ENCODE data around the gene P2RX6.
"Not testable (repeated sequence)": the region's sequence is repeated elsewhere in the genome, so short reads cannot be mapped to it uniquely, and the experiment has no call there.

The P2RX6 gene

DNA sequence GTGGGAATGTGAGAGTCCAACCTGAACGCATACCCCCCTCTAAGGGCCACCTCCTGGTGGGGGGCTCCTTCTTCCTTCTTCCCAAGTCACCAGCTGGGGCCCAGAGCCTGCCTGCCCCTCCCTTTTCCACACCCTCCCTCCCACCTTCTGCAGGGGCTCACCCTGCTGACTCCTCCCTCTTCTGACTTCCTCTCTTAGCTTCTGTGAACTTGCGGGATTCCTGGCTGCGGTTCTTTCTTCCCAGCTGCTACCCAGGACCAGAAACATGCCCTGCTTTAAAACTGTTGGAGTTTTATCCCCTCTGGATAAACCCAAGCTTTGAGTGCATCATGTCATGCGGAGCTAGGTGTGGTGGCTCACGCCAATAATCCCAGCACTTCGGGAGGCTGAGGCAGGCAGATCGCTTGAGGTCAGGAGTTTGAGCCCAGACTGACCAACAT, 40.9 kb downstream of the P2RX6 start:
- DNase-seq: no peak

DNA sequence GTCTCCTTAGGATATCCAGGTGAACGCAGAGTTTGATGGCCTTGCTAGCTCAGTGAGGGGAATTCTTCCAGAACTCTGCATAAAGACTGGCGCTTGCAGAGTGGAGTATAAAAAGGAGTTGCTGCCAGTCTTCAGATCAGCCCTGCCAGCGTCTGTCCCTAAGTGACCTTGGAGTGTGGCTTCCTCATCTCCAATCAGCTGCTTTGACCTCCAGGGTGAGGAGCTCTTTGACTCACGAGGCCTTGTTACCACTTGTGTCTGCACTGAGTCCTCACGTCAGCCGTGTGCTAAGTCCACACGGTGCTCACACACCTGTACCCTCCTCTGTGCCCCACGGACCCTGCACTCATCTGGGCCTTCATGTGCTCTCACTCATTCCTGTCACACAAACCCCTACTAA, 45.4 kb downstream of the P2RX6 start:
- not testable (repeated sequence) for DNase-seq

DNA sequence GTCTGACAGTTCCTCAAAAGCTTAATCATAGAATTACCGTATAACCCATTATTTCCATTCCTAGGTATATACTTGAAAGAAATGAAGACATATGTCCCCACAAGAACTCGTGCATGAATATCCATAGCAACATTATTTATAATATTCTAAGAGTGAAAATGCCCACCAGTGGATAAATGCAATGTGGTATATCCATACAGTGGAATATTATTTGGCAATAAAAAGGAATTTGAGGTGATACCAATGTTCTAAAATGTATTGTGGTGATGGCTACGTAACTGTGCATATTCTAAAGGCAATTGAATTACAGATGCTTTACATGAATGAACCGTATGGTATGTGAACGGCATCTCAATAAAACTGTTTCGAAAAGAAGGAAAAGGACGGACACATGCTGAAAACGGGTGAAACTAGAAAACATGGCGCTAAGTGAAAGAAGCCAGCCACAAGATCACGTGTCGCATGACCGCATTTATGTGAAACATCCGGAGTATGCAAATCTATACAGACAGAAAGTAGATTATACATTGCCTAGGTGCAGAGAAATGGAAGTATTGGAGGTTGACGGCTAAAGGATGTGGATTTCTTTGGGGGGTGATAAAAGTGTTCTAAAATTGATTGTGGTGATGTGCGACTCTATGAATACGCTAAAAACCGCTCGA, 46.8 kb downstream of the P2RX6 start:
- DNase-seq: not testable (repeated sequence)

DNA sequence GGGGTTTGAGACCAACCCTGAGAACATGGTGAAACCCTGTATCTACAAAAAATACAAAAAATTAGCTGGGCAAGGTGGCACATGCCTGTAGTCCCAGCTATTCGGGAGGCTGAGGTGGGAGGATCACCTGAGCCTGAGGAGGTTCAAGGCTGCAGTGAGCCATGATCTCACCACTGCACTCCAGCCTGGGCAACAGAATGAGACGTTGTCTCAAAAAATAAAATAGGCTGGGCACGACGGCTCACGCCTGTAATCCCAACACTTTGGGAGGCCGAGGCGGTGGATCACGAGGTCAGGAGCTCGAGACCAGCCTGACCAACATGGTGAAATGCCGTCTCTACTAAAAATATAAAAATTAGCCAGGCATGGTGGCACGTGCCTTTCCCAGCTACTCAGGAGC, 49.5 kb downstream of the P2RX6 start:
- DNase-seq: not testable (repeated sequence)

DNA sequence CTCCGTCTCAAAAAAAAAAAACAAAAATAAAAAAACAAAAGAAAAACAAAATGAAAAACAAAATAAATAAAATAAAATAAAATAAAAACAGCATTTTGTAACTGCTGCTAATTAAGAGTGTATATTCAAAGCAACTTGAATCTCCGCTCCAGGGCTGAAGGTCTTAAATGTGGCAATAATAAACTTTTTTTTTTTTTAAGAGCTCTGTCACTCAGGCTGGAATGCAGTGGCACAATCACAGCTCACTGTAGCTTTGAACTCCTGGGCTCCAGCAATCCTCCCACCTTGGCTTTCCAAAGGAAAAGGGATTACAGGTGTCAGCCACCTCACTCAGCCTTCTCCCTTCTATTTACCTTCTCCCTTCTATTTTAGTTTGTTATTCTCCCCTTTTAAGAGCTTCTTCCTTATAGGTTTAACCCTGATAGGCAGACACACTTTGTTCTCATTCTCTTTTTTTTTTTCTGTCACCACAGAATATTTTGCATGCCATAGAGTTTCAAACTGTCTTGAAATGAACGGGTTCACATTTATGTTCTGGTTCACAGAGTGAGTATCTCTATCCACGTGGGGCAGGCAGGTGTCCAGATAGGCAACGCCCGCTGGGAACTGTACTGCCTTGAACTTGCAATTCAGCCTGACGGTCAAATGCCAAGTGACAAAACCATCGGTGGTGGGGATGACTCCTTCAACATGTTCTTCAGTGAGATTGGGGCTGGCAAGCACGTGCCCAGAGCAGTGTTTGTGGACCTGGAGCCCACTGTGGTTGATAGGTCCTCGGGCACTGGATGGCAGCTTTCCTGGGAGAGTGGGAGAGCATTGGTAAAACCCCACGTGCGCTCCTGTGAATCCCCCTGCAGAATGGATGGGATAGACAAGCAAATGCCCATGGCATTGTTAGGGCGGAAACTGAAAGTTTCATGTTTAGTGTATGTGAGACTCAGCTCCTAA, 50.2 kb downstream of the P2RX6 start:
- DNase-seq: no peak

DNA sequence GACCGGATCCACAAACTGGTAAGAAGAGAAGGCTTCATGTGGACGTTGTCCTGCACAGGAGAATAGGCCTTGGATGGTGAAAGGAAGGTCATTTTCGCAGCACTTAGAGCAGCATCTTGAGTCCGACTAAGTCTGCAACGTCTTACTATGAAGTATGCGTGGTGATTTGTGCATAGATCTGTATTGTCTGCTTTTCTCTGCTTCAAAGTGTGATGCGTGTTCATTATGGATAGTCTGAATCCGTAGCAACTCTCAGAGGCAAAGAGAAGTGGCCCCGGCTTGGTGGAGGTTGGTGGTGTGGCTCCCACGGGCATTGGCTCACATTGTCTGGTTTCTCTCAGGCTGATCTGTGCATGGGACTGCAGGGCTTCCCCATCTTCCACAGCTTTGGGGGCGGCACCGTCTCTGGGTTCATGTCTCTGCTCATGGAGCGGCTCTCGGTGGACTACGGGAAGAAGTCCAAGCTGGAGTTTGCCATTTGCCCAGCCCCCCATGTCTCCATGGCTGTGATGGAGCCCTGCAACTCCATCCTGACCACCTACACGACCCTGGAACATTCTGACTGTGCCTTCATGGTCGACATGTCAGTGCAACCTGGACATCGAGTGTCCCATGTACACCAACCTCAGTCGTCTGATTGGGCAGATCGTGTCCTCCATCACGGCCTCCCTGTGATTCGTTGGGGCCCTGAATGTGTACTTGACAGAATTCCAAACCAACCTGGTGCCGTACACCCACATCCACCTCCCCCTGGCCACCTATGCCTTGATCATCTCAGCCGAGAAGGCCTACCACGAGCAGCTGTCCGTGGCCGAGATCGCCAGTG, 52.3 kb downstream of the P2RX6 start:
- no peak for DNase-seq

DNA sequence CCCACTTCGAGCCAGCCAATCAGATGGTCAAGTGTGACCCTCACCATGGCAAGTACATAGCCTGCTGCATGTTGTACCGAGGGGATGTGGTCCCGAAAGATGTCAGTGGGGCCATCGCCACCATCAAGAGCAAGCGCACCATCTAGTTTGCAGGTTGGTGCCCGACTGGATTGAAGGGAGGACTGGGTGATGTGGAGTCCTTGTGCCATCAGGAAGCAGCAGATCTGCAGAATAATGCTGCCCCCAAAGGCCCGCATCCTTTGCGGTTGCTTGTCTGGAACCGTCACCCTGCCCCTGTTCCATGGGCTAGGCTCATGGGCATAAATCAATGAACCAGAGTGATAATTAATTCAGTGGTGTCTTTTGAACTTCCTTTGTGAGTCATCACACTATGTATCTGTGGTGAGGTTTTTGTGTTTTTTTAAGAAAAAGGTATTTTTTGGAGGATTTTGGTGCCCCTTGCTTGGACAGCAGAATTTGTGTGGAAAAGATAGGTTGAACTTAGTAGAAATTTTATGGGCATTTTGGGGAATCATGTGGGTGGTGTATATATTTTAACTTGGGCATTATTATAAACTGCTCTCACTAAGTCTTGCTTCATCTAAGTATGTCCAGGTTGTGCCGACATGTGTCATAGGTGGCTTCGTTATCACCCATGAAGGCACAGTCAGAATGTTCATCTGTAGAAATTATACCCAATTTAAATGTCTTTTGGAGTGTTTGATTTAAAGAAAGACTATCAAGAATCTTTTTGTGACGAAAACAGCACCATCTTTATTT, 53.1 kb downstream of the P2RX6 start:
- DNase-seq: no peak

DNA sequence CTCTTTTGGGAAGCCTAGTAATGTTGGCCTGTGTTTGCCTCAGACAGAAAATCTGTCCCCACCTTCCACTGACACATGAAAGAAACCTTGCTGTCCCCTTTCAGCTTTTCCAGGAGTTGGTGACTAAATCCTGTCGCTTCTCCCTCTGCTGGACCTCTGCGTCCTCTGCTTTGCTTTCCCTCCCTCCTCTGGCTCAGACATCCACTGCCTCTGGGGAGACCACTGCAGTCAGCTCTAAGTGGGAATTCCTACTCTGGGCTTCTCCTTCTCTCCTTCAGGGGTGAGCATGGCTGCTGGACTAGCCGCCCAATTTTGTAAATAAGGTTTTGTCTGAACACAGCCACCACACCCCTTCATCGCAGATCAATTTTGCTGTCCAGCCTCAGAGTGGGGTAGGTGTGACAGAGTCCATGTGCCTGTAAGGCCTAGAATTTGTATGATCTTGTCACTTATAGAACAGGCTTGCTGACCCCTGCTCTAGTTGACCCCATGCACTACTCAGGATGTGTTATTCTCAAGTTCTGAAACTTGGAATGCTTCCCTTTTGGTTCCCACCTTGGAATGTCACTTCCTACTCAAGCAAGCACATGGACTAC, 53.8 kb downstream of the P2RX6 start:
- DNase-seq: no peak

DNA sequence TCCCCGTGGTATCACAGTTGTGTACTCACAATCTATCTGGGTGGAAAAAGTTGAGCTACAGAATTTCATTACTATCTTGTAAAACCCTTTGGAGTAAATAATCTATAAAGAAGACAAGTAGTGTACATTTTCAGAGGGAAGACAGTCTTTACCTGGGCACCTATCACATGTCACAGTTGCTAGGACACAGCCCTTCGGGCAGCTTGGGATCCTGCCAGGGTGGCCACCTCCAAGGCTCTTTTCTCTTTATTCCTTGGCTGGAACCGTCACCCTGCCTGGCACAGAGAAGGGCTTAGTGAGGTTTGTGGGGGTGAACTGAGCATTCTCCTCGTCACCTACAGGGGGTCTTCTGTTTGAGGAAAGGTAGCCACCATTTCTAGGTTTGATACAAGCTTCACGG, 54.4 kb downstream of the P2RX6 start:
- no peak for DNase-seq

DNA sequence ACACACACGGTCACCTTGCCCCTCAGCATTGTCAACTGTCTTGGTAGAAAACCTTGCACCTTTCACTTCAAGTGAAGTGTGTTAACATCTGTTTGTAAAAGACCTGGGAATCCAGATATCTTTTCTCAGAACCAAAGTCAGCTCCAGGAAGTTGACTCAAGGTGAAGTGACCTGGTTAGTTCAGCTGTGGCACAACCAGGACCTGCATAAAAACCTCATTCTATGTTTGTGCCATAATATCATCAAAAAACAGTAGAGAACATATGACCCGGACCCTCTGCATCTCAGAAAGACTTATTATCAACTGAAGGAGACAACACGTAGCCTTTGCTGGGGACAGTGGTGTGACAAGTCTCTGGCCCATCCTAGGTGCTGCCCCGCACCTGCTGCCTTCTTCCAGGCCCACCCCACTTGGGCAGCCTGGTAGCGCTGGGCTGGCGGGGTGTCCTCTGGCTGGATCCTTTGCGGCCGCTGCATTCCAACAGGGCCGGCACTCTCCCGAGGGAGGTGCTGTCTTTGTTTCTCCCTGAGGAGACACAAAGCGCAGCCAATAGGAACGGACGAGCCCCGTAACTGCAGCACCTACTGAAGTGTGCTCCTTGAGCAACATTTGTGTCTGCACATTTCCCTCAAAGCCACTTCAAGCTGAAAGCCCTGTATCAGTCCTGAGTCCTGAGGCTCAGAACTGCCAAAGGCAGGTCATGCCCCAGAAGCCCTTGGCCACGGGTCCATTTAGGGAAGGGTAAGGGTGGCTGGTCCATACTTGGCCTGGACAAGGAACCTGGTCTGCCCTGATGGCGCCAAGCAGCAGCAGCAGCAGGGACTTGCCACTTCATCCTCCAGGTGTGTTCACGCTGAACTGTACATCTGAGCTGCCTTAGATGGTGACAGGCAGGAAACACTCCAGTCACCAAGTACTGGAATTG, 56.0 kb downstream of the P2RX6 start:
- no peak for DNase-seq

DNA sequence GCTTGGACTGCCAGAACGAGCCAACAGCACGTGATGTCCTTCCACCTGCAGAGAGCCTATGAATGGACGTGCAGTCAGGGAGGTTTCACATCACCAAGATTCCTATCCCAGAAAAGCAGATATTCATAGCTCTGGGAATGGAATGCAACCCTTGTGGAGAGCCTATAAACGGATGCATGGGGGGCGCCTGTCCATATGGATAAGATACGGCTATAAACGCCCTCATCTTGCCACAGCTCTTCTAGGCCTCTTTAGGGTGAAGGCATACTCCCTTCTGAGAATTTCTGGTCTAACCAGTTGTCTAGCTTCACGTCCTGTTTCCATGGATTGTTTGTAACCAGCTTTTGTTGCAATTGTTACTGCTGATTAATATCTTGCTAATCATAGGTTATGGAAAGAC, 56.8 kb downstream of the P2RX6 start:
- DNase-seq: not testable (repeated sequence)

DNA sequence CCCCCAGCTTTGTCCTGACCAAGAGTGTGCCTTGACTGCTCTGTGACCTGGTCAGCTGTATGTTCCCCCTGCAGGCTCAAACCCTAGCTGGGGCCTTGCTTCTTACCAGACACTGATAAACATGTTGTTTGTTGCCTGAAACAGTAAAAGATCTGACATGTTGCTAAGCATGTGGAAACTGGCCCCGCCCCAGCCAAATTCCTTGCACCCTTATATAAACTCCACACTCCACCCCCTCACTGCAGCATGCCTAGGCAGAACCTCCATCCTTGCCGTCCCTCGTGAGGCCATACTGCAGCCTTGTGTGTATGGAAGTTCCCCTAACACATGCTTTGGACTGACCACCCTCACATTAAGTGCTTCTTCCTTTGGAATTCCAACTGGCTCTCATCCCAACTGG, 58.1 kb downstream of the P2RX6 start:
- DNase-seq: no peak

DNA sequence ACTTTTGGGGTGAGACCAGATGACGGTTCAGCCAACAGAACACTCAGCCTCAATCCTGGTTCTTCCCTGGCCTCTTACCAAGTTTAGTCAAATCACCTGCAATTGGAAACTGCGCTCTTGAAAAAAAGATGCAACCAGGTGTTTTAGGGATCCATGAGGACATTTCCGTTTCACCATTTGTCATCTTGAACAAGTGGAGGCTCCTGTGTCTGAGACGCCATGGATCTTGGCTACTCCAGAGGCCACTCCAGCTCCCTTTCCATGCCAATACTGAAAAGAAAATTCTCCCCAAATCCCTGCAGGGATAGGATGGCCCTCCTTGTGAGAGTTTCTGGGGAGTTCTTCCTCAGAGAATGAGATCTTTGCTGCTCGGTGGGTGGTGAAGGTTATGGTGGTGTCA, 58.5 kb downstream of the P2RX6 start:
- no peak for DNase-seq

DNA sequence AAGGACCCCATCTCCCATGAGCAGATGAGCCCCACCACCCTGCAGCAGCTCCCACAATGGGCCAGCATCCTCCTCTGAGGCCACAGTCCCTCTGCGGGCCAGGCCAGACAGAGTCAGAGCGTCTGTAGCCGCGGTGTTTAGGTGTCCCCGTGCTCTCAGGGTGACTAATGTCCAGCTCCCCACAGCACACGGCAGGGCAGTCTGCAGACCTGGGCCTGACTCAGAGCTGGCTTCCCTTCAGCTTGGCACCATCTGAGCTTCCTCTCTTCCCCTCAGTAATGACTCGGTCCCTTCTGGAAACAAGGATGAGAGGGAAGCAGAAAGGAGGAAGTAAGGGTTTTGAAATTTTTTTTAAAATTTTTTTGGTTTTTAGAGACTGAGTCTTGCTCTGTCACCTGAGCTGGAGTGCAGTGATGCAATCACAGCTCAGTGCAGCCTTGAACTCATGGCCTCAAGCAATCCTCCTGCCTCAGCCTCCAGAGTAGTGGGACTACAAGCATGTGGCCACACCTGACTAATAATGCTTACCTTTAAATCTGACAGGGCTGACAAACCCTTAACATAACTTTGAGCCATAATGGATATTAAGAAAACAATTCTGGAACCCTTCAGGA, 59.2 kb downstream of the P2RX6 start:
- no peak for DNase-seq

DNA sequence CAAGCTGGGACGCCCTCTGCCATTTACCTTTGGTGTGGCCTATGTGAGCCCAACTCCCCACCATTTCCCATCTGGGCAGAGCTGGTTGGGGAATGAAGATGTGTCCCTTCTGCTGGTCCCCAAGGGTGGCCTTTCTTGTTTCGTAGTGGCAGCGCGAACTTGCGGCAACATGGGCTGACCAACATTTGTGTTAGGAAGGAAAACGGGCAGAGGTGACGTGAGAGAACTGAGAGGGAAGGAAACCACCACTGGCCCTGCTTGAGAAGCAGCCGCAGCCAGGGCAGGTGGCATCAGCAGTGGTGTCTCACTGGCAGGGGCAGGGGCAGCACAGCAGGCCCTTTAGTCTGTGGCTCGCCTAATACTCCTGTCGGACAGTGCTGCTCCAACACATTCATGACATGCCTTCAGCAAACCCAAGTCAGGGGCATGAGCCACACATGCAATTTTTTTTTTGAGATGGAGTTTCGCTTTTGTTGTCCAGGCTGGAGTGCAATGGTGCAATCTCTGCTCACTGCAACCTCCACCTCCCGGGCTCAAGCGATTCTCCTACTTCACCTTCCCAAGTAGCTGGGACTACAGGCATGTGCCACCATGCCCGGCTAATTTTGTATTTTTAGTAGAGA, 60.7 kb downstream of the P2RX6 start:
- no peak for DNase-seq

DNA sequence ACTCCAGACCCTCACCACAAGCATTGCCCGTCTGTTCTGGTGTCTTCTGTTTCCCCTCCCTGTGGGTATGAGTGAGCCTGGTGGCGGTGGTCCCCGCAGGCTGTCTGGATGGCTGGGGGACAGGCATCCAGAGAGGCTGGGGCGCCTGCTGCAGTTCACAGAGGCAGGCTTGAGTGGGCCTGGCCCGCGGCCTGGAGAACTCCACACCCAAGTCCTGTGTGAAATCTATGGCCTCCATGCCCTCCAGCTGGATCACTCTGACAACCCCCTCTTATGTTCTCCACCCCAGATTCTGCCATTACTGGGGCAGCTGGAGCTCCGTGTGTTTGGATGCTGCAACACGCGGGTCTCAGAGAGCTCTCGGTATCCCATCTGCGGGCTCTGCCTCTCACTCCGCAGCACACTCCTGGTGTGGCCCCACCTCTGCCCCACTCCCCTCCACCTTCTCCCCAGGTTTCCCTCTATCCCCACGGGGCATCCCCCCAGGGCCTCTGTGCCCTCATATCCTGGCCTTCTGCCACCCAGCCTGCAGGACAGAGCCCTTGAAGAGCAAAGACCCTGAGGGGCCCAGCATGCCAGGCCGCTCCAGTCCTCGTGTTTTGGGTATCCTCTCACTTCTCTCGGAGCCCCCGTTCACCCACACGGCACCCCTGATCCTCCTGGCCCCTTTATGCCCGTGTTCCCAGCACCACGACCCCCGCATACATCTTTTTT, 62.1 kb downstream of the P2RX6 start:
- DNase-seq: no peak

Data from activated effector memory CD4-positive, alpha-beta T cell treated with Interleukin-2 at 50 U/mL for 16 hours (primary cell).